GM19239 (cell line): Measurements from ENCODE around the gene TRMT11.
"Not testable (repeated sequence)": the region's sequence is repeated elsewhere in the genome, so short reads cannot be mapped to it uniquely, and the experiment has no call there.

ENCODE experiments used
- DNase-seq: peaks from one replicate; pipeline ENCODE4 v3.0.0; 2011; ENCODE audit warnings: low spot score; ENCODE audit not compliant: insufficient read length
- FAIRE-seq: peaks from 2 replicates; lab custom pipeline; 2011; peaks lifted over from hg19 to GRCh38; lab: Jason Lieb, UNC

Gene TRMT11

GRCh38 chr6:126039284-126039683, 52.9 kb downstream of the TRMT11 start:
- DNase-seq: no peak
- no peak for FAIRE-seq

DNA sequence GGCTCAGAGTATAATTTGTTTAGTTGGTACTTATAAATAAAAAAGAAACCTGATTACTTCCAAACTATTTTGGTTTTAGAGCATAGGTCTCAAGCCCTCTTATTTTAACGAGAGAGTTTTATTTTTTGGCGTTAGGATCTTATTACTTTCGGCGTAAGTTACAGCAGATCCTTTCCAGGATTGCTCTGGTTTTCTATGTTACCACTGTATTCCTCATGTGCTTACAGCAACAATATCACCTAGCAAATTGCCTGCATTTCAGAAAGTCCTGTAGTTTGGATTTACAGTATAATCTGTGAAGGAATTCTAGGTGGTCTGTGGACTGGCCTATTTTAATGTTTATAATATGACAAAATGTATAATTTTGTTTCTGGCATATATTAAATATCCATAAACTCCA, 54.1 kb downstream of the TRMT11 start:
- FAIRE-seq (no peak), DNase-seq (no peak)

DNA sequence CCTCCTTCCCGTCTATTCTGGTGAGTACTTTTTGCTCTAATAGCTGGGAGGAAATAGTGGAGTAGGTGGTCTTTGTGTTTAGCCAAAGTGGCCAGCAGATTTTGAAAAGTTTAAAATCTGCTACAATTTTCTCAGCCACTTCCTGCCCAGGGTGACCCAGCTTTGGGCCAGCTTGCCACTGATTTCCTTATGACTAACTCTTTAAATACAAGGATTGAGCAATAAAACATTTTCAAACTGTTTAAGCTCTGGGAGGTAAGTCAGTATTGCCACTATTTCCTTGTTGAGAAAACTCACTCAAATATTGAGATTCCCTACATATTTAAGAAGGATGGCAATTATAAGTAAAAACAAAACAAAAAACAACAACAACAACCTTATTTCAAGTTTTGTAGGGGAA, 54.5 kb downstream of the TRMT11 start:
- FAIRE-seq: no peak

DNA sequence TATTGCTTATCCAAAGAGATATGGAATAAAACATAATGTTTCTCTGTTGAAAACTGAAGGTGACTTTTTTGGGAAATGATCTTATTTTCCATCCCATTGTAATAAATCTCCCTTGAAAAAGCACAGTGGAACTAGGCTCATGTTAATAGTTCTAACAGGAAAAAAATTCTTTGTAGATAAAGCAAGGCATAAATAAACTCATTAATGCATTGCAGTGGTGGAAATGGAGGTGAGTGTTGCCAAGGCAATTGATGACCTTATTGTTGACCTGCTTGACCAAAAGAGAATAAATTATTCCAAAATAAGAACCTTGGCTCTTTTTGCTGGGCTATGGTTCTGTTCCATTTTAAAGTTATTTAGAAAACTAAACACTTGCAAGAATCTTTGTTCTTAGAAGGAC, 55.2 kb downstream of the TRMT11 start:
- DNase-seq (no peak), FAIRE-seq (peak; percentile 37)

More for the DNA sequence above, 54.5 kb downstream of the TRMT11 start:
- no peak for DNase-seq

GRCh38 chr6:126042001-126042419, 55.7 kb downstream of the TRMT11 start:
- FAIRE-seq (no peak), DNase-seq (no peak)

GRCh38 chr6:126047648-126048047, 61.3 kb downstream of the TRMT11 start:
- no peak for FAIRE-seq
- DNase-seq: no peak

GRCh38 chr6:126048635-126049034, 62.3 kb downstream of the TRMT11 start:
- no peak for FAIRE-seq

DNA sequence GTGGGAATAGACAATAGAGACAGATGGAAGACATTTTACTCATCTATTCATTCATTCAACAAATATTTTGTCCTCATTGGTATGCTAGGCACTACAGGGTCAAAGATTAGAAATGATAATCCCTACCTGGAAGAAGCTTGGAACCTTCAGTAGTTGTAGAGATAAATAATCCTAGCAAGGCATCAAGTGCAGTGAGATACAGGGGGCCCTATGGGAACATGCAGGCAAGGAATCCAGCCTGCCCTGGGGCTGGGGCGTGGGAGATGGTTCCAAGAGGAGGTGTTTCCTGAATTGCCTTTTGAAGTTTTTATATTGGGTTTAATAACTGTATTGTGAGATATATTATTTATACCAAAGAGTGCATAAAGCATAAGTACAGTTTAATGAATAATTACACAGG, 64.5 kb downstream of the TRMT11 start:
- FAIRE-seq: no peak
- DNase-seq: no peak

More at GRCh38 chr6:126048635-126049034, 62.3 kb downstream of the TRMT11 start:
- DNase-seq: no peak

GRCh38 chr6:126051791-126052190, 65.5 kb downstream of the TRMT11 start:
- no peak for DNase-seq
- FAIRE-seq: no peak

DNA sequence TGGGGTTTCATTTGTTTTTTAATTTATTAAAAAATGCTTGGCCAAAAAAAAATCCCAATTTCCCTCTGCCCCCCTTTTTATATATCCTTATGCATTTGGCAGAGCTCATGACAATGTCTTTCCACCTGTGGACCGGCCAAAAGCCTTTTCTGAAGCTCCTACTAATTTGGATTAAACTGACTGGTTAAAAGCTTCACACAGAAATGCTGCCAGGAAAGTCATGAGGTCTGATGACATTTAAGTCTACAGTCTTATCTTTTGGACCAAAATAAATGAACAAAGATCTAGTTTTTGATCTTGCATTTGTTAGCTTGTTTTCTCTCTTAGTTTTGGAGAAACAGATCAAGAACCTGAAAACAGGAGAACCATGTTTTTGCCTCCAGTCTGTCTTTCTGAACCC, 66.1 kb downstream of the TRMT11 start:
- DNase-seq (no peak), FAIRE-seq (no peak)

DNA sequence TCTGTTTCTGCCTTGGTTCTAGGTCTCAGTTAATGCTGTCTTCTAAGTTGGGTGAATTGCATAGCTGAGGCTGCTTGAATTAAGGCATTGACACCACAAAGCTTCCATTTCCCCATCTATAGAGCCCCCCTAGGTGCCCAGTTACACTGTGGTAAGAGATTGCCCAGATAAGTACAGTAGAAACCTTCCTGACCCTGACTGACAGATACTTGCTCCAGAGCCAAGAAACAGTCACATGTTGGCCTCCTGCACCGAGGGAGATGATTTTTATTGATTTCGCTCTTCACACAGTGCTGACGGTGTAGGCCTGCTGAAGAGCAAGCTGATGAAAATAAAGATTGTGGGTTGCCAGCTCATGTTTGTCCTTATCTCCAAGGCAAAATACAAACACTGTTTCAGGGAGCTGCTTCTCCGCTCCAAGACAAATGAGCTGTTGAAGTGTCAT, 67.9 kb downstream of the TRMT11 start:
- FAIRE-seq (no peak), DNase-seq (no peak)

- FAIRE-seq: no peak
- DNase-seq: no peak
Measured at GRCh38 chr6:126054802-126055201, 68.5 kb downstream of the TRMT11 start.

- DNase-seq (no peak), FAIRE-seq (no peak)
Measured at GRCh38 chr6:126055449-126055848, 69.1 kb downstream of the TRMT11 start.

GRCh38 chr6:126056355-126057004, 70.1 kb downstream of the TRMT11 start:
- DNase-seq: no peak

DNA sequence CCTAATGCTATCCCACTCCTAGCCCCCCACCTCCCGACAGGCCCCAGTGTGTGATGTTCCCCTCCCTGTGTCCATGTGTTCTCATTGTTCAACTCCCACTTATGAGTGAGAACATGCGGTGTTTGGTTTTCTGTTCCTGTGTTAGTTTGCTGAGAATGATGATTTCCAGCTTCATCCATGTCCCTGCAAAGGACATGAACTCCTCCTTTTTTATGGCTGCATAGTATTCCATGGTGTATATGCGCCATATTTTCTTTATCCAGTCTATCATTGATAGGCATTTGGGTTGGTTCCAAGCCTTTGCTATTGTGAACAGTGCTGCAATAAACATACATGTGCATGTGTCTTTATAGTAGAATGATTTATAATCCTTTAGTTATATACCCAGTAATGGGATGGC, 71.7 kb downstream of the TRMT11 start:
- not testable (repeated sequence) for DNase-seq, FAIRE-seq

More at GRCh38 chr6:126056355-126057004, 70.1 kb downstream of the TRMT11 start:
- no peak for FAIRE-seq

- DNase-seq (no peak), FAIRE-seq (no peak)
Measured at GRCh38 chr6:126060400-126060799, 74.1 kb downstream of the TRMT11 start.

- FAIRE-seq: peak; percentile 64
Measured at GRCh38 chr6:126063512-126064146, 77.3 kb downstream of the TRMT11 start.

DNA sequence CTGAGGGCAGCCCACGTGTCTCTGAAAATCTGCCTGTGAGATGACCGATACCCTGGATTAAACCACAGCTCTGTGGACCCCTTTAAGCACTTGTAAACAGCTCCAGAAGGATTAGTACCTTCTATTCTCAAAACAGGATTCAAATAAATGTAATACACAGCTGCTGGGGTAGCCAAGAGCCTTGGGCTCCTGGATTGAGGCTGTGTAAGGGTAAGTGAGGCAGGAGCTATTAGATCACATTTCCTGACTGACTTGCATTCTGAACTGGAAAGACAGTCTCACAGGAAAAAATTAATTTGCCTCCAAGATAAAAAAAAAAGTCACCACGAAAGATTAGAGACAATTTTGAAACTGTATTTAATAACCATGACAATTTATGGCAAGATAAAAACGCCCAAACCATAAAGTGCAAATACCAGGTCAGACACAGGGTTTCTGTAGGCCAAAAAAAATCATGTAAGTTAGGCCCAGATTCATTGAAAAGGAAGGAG, 78.0 kb downstream of the TRMT11 start:
- peak; percentile 55 for FAIRE-seq
- no peak for DNase-seq

More at GRCh38 chr6:126063512-126064146, 77.3 kb downstream of the TRMT11 start:
- no peak for DNase-seq

DNA sequence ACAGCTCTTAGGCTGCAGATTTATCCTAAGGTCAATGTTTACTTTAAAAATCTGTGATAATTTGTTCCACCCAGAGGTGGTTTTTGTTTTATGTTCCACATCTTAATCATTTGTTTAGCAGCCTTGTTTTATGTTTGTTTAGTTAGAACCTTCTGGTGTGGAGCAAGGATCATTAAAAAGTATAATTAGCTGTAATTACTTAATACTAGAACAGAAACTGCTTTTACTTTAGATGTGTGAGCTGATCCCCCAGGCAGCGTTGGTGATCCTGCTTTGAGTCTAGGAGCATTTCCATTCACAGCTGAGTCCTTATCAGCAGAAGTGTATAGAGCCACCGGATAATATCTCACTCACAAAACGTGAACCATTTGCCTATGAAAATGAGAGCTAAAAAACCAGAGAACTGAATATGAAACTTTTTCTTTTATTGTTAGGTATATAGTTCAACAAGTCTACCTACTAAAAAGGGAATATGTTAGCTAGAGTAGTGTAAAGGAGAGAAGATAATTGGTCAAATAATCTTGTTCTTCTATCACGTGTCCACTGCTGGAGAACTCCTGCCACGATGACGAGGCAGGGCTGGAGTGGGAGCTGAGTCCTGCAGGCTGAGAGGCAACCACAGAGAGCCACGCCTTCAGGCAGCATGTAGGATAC, 78.5 kb downstream of the TRMT11 start:
- DNase-seq: no peak
- FAIRE-seq: no peak

DNA sequence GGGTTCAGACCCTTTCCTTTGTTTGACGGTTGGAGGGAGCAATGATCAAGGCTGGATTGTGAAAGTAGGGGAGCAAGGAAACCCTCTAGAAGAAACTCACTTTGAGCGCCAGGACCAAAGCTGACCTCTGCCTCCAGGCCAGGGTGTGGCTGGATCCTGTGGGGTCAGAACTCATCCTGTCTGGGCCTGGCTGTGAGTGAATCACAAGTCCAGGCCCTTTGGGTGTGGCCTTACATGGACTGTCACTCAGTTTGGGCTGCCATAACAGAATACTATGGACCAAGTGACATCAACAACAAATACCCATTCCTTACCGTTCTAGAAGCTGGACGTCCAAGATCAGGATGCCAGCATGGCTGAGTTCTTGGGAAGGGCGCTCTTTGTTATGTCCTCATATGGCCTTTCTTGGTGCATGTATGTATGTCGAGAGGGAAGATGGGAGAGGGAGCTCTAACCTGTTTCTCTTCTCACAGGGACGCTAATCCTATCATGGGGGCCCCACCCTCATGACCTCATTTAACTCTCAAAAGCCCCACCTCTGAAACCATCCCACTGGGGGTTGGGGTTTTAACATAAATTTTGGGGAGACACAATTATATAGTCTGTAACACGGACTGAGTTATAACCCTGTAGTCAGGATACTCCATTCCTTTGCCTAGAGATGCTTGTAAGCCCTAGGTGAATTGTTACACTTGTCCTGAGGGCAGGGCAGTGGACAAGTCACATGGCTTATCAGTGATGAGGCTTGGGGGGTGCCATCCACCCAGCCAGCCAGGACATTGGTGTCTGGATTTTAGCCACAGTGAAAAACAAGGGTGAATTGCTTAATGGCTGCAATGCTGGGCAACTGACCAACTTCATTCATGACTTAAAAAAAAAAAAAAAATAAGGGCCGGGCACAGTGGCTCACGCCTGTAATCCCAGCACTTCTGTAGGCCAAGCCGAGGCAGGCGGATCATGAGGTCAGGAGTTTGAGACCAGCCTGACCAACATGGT, 80.0 kb downstream of the TRMT11 start:
- no peak for FAIRE-seq
- DNase-seq: no peak
